NK-92 (cell line): Measurements from ENCODE around the gene PLEKHH3.

Experiments
- DNase-seq: peaks from one replicate; lab custom pipeline; 2025; ENCODE audit not compliant: unreplicated experiment; lab: John Stamatoyannopoulos, UW

The PLEKHH3 gene

GRCh38 chr17:42687707-42688320 lies 11.0 kb upstream of the PLEKHH3 start:
- DNase-seq: no peak

- no peak for DNase-seq
Measured at GRCh38 chr17:42686520-42687128, 9.8 kb upstream of the PLEKHH3 start.

- DNase-seq: no peak
Measured at GRCh38 chr17:42685831-42686230, 9.0 kb upstream of the PLEKHH3 start.

GRCh38 chr17:42684929-42685556 lies 8.2 kb upstream of the PLEKHH3 start:
- DNase-seq: no peak

GRCh38 chr17:42683407-42684034 lies 6.7 kb upstream of the PLEKHH3 start:
- no peak for DNase-seq

GRCh38 chr17:42682722-42683403 lies 6.1 kb upstream of the PLEKHH3 start:
- no peak for DNase-seq

- no peak for DNase-seq
Measured at GRCh38 chr17:42681976-42682721, 5.4 kb upstream of the PLEKHH3 start, which contains the start of gene CNTNAP1. TSS of gene CNTNAP1 (plus strand) at chr17:42682531. CDS start at chr17:42682830, 299 bp downstream.

GRCh38 chr17:42680331-42680808 lies 3.6 kb upstream of the PLEKHH3 start:
- DNase-seq: no peak

- DNase-seq: no peak
Measured at GRCh38 chr17:42679492-42680330, 2.9 kb upstream of the PLEKHH3 start.

- DNase-seq: no peak
Measured at GRCh38 chr17:42678951-42679491, 2.2 kb upstream of the PLEKHH3 start.

GRCh38 chr17:42677921-42678781 lies 1.4 kb upstream of the PLEKHH3 start:
- DNase-seq: no peak

- peak; percentile 85 for DNase-seq
Measured at GRCh38 chr17:42677012-42677857, 441 bp upstream of the PLEKHH3 start.

- no peak for DNase-seq
Measured at GRCh38 chr17:42675965-42676423, 800 bp downstream of the PLEKHH3 start.

- DNase-seq: no peak
Measured at GRCh38 chr17:42675348-42675964, 1.3 kb downstream of the PLEKHH3 start.

GRCh38 chr17:42674755-42675347 lies 1.9 kb downstream of the PLEKHH3 start:
- no peak for DNase-seq

GRCh38 chr17:42673885-42674754 lies 2.7 kb downstream of the PLEKHH3 start:
- DNase-seq: no peak
